ENCODE measurements around the gene QKI.

Gene QKI

GRCh38 chr6:163625265-163625664 is 210.7 kb downstream of the QKI start:
- TF ChIP-seq CTCF (IDR thresholded peaks at IDR 0.05): no peak
- Mint-ChIP-seq H3K4me3 (no peak overlapping the region), H3K27me3 (ENCODE audit: low read depth, poor library complexity) (no peaks in the 10 kb centered on the region), H3K4me1 (peaks cover 4% of the 10 kb centered on the region), H3K9me3 (peaks cover 27% of the 10 kb centered on the region), H3K36me3 (ENCODE audit: low read depth) (peaks cover 9% of the 10 kb centered on the region), H3K27ac (no peak overlapping the region)
- DNase-seq: no peak

GRCh38 chr6:163626073-163626867 is 211.8 kb downstream of the QKI start:
- Mint-ChIP-seq H3K9me3 (peaks cover 29% of the 10 kb centered on the region), H3K27ac (no peak overlapping the region), H3K36me3 (ENCODE audit: low read depth) (peaks cover 9% of the 10 kb centered on the region)

GRCh38 chr6:163627274-163628062 is 212.9 kb downstream of the QKI start:
- no peak for TF ChIP-seq CTCF (IDR thresholded peaks at IDR 0.05)
- Mint-ChIP-seq H3K27me3 (ENCODE audit: low read depth, poor library complexity) (peaks cover 2% of the 10 kb centered on the region), H3K4me3 (no peak overlapping the region), H3K4me1 (peaks cover 4% of the 10 kb centered on the region), H3K36me3 (ENCODE audit: low read depth) (peaks cover 1% of the 10 kb centered on the region), H3K27ac (no peak overlapping the region), H3K9me3 (peaks cover 25% of the 10 kb centered on the region)
- DNase-seq: no peak

More at GRCh38 chr6:163626073-163626867, 211.8 kb downstream of the QKI start:
- DNase-seq: no peak
- H3K4me1 Mint-ChIP-seq: peaks cover 4% of the 10 kb centered on the region
- no peaks in the 10 kb centered on the region for H3K27me3 Mint-ChIP-seq (ENCODE audit: low read depth, poor library complexity)
- H3K4me3 Mint-ChIP-seq: no peak overlapping the region
- no peak for TF ChIP-seq CTCF (IDR thresholded peaks at IDR 0.05)
